Testis (tissue), 2 donors: Measurements from ENCODE around the gene GPC6.

Source experiments
- POLR2A ChIP-seq: fragments of 450-650 bp; IDR thresholded peaks from one replicate; pipeline ENCODE4 v1.6.1; 2017; ENCODE audit warnings: antibody characterized with exemption, mild to moderate bottlenecking, moderate library complexity
- TF ChIP-seq, protein P1 (sequence below), 3 experiments: fragments of 450-650 bp in 2 of 3; fragments of 200-600 bp in 1 of 3; sonication (generic) in 1 of 3; IDR thresholded peaks; one replicate each; pipeline ENCODE4 v1.5.1; 2016 to 2019; ENCODE audit warnings: antibody characterized with exemption in 3 of 3, mild to moderate bottlenecking in 2 of 3, moderate library complexity in 1 of 3

DNA sequence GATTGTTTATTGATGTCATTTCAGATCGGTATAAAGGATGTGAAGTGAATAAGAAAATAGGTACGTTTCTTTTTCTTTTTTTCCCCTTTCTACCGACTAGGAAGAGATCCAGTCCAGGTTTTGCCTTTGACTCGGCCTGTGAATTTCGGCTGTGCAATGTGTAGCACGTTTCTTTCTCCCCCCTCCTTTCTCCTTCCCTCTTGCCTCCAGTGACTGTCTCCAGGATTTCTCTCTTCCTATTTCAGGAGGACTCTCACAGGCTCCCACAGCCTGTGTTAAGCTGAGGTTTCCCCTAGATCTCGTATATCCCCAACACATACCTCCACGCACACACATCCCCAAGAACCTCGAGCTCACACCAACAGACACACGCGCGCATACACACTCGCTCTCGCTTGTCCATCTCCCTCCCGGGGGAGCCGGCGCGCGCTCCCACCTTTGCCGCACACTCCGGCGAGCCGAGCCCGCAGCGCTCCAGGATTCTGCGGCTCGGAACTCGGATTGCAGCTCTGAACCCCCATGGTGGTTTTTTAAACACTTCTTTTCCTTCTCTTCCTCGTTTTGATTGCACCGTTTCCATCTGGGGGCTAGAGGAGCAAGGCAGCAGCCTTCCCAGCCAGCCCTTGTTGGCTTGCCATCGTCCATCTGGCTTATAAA lies at the start of gene GPC6:
- TF ChIP-seq, protein P1, sequence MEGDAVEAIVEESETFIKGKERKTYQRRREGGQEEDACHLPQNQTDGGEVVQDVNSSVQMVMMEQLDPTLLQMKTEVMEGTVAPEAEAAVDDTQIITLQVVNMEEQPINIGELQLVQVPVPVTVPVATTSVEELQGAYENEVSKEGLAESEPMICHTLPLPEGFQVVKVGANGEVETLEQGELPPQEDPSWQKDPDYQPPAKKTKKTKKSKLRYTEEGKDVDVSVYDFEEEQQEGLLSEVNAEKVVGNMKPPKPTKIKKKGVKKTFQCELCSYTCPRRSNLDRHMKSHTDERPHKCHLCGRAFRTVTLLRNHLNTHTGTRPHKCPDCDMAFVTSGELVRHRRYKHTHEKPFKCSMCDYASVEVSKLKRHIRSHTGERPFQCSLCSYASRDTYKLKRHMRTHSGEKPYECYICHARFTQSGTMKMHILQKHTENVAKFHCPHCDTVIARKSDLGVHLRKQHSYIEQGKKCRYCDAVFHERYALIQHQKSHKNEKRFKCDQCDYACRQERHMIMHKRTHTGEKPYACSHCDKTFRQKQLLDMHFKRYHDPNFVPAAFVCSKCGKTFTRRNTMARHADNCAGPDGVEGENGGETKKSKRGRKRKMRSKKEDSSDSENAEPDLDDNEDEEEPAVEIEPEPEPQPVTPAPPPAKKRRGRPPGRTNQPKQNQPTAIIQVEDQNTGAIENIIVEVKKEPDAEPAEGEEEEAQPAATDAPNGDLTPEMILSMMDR (IDR thresholded peaks at IDR 0.05): no peak
- no peak for TF ChIP-seq POLR2A
